Embryonic facial prominence (tissue), 1 donor: ENCODE data around the gene KIAA1549.

Experiments
- DNase-seq: peaks from one replicate; pipeline ENCODE4 v3.0.0-alpha.2; 2016; ENCODE audit errors: extremely low spot score

Gene KIAA1549

DNA sequence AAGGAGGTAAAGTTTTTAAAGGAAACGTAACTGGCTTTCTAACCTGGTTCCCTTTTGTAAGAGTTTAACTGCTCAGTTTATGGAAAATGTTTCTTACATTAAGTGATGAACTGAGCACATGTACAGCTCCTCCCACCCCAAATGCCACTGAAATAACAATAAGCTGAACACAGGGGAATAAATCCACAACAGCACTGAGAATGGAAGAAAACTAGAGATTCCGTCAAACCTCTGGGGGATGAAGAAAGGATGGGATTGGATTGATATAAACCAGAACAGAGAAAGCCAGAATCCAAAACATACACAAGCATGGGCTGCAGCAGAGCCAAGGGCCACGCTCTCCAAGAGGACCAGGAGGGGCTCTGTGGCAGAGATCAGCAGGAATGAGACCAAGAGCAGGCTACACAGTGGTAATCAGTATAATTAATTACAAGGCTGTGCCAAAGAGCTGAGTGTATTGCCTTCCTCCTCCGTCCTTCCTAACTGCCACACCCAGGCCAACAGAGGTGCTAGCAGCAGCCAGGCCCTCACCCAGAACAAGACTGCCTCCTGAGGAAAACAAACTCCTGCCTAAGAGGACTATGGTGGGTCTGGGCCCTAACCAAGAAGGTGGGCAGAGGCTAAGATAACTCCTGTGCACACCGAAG, 73.9 kb downstream of the KIAA1549 start:
- DNase-seq: no peak

DNA sequence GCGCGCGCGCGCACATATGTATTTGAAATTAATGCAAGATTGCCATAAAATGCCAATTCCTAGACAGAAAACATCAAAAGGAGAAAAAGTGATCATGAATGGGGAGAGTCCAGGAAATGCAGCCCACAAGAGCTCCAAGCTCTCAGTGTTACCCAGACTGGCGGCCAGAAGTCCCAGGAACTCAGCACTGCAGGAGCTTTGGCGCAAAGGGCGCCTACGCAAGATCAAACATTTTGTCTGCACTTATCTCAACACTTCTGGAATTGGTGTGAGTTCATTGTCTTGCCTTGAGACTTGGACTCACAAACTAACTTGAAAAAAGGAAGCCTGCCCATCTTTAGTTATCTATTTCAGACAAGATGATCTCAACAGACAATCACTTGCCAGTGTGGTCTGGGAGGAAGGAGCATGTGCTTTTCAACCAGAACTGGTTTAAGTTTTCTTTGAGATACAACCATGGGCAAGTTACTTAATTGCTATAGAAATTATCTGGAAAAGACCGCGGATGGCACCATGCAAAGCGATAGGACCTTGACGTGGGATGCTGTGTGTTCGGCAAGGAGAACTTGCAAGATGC, 77.2 kb downstream of the KIAA1549 start:
- DNase-seq: no peak

DNA sequence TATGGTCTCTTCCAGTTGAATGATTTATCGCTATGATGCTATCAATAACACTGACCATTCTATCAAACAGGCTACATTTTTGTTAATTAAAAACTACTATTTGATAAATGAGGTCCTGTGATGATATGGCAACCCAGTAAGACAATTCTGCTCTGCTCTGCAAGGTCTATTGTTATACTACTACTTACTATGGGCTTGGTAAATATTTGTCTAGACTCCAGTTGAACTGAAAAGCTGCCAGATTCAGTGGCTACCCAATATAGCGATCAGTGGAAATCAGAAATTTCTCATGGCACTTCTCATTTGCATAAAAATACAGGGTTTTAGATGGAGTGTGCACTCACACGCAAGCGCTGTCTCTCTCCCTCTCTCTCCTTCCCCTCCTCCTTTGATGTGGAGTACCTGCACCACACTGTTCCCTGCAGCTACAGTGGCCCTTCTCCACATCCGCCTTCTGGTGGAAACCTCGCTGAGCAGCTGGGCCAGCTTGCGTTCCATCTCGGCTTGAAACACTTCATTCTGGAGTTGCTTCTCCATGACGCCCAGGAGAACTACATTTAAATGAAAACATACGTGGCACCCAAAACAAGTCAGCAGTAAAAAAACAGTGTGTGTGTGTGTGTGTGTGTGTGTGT, 77.9 kb downstream of the KIAA1549 start:
- DNase-seq: no peak

DNA sequence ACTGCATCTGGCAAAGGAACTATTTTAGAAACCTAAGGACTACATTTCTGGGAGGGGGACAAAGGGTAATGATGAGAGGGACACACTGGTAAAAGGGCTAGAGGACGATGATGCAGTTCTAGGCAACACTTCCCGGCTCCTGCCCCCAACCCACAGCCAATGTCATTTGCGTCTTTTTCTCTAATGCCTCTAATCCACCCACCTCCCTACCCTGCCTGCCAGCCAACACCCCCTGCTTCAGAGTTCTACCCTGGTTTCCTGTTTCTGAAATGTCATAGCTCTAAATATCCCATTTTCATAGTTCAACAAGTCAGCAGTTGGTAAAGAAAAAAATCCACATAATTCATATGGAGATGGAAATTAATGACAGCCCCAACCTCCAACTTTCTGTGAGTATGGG, 79.0 kb downstream of the KIAA1549 start:
- no peak for DNase-seq

DNA sequence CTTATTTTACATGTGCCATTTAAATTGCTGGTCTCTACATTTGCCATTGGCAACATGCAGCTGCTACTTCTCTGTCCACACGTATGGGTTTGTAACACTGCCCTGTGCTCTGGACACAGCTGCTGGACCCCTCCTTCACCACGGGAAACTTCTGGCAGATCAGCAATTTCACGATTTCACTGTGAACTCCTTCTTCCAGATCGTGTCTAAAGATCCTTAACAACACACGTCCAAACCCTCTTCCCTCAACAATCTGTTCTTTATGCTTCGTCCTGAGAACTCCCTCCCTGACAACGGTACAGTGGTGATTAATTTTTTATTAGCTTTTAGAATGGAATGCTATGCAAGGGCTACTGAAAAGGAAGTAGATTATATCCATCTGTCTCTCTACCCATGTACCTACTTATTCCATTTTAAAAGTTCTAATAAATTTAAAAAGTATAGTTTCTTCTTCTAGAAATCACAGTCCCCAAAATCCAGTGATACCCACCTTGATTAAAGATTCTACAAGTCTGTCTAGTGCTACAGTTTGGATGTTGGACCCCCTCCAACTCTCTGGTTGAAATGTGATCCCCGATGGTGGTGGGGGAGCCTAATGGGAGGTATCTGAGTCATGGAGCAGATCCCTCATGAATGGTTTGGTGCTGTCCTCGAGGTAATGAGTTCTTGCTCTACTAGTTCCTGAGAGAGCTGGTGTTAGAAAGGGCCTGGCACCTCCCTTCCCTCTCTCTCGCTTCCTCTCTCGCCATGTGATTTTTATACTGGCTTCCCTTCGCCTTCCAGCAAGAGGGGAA, 81.0 kb downstream of the KIAA1549 start:
- DNase-seq: no peak

DNA sequence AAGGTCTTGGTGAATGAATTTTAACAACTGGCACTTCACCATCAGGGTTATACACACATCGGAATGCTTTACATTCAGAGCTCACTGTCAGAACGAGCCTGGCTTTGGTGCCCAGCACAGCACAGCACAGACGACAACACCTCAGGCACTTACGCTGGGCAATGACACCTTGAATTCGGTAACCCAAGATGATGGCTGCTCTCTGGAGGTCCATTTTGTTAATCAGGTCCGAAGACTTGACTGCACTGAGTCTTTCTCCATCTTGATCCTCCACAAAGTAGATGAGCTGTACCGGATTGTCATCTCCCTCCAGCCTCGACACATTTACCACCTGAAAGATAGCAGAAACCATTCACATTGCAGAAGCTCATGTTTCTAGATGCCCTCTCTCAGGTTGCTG, 82.4 kb downstream of the KIAA1549 start:
- DNase-seq: no peak

DNA sequence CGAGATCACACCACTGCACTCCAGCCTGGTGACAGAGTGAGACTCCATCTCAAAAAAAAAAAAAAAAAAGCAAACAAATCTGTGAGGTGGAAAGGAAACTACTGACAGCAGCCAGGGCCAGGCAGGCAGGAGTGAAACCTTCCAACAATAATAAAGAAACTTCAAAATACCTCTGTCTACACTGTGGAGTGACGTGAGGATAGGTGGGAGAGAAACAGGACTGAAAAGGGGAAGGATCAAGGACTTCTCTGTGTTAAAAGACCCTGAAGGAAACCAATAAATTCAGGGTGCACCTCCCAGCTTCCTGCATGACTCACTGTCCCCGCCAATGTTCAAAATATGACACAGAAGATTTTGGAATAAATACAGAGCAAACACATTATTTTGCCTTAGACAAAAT, 82.9 kb downstream of the KIAA1549 start:
- DNase-seq: no peak

DNA sequence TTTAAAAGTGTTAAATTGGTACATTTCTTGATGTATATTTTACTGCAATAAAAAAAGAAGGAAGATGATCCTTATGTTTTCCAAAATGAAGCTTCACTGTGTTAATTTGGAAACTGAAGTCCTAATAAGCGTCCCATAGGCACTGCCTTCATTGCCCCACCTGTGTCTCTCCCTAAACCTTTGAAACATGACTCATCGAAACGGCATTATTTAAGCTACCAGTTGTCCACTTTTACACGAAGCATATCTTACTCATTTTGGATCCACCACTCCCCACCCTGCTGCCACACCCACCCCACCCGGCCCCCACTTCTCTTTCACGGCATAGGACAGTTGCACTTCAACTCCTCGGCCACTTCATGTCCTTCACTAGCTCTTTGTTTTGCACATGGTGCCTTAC, 85.5 kb downstream of the KIAA1549 start:
- DNase-seq: no peak

DNA sequence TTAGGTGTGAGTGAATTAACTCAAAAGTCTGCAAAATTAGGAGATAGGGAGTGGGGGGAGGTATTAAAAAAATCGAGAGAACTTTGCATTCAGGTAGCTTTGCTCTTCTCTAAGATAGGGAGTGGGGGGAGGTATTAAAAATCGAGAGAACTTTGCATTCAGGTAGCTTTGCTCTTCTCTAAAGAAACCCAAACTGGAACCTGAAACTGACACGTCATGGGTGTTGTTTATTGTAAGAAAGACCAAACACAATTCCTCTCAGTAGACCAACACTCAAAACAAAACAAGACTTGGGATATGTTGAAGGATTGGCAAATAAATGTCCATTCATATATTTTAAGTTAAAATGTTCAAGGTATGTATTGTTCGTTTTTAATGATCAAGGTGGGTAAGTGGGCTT, 87.9 kb downstream of the KIAA1549 start:
- DNase-seq: no peak

DNA sequence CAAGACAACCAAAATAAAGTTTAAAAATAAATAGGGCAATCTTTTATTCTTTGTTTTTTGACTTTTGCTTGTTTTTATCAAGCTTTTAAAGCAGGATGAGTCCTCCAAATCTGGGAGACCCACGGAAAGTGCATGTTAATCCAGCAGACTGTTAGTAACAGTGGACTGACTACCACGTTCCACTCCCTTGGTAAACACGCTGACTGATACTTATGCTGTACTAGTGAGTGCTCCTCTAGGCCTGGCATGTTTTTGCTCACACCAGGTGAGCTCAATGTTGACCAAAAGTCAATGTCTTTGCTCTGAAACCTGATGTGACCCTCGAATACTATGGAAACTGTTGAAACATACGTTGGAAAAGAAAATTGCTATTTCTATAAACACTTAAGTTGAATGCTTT, 88.4 kb downstream of the KIAA1549 start:
- no peak for DNase-seq

DNA sequence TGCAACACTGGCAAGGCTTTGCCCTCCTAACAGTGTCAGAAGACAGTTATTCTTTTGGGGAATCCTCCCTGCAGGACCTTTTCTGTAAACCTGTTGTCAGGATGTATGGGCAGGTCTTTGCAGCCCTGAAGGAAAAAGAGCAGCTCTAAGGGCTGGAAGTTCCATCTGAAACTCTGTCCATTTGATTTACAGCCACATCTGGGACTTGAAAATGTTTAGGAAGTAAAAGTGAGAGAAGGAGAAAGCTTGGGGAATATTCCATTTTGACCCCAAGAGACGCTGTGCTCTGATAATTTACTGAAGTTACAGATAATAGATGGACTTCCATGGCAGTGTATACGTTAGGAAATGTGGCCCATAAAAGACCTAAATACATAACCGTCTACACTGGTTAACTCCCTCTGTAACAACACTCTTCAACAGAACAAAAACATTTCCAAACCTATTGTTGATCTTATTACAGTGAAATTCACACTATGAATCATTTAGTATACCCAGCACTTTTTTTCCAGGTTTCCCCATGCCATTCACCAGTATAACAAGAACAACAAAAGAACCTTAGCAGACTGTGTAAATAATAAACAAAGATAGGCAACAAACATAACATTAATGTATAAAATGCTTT, 89.1 kb downstream of the KIAA1549 start:
- DNase-seq: no peak

DNA sequence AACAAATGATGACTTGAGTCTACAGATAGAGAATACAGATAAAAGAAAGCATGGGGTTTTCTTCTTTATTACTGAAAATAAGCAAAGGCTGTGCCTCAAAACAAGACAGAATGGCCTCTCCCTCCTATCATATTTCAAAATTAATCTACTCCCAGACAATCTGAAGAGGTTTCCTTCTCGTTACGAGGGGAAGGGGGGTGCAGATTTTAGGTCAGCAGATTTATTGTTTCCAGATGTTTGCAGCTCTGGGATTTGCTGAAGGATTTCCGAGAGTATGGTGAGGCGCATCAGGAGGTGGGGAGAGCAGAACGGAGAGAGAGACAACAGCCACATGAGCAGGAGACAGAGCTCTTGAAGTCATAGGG, 89.8 kb downstream of the KIAA1549 start:
- peak; percentile 27 for DNase-seq

DNA sequence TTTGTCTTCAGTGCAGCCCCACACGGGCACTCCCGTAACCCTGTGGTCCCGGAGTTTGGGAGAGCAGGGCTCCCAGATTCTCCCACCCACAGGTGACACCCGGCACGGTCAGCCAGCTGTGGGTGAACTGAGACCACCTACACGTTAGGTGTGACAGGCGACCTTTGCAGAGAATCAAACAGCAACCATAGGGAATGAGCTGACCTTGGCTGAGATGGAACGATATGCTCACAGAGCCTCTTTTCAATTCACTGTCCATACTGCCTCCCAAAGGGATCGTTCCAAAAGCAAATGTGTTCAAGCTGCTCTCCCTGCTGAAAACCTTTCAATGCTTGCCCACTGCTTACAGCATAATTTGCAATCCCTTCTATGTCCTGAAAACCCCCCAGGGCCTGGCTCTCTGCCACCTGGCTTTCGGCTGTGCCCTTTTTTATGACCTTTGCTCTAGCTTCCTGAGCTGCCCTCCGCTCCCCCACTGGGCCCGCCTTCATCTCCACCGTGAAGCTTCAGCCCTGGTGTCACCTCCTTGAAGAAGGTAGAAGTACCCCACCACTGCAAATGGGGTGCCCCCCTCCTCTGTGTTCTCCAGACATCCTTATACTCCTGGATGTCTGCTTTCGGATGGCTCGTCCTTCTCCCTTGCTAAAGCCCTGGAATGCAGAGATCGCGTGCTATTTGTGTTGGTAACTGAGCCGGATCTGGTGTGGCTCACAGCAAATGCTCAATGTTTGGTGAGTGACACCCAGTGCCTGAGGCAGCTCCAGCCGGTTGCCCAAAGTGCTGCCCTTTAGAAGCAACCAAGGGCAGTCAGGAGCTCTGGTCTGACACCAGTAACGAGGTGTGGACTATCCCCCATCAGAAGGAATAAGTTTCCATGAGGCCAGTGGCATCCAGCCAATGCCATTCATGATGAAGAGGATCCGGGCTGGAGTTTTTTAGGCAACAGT, 90.4 kb downstream of the KIAA1549 start:
- no peak for DNase-seq

DNA sequence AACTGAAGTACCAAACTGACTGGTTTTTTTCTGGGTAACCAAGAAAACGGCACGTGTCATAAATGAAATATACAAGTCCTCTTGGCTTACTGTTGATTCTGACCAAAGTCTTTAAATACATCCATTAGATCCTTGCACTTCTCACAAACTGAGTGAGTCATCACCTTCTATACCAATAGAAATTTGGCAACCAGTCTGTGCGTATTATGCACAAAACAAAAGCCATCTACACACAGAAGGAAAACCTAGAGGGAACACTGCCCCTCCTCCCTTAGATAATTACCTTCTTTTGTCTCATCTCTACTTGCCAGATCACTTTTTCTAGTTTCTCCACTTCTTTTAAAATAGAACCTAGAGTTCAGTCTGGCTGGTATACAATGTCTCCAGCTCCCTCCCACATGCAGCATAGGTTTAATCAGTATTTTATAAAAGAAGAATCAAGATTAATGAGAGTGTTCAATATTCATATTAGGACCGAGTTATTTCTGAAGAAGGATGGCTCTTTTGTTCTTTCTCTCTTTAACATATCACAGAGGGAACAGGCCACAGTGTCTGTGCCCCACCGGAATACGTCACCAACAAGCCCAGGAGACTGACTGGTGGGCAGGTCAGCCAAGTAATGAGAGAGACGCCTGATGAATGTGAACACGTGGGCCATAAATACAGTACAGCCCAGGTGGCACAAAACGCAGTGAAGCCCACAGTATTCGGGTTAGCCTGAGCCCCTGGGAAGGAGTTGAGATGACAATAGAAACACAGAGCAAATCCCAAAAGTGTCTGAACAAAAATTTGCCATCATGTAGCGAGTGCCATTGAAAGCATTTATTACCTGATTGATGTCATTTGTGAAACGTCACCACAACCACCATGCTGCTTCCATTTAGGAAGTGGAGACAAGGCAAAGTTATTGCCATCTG, 91.3 kb downstream of the KIAA1549 start:
- no peak for DNase-seq

DNA sequence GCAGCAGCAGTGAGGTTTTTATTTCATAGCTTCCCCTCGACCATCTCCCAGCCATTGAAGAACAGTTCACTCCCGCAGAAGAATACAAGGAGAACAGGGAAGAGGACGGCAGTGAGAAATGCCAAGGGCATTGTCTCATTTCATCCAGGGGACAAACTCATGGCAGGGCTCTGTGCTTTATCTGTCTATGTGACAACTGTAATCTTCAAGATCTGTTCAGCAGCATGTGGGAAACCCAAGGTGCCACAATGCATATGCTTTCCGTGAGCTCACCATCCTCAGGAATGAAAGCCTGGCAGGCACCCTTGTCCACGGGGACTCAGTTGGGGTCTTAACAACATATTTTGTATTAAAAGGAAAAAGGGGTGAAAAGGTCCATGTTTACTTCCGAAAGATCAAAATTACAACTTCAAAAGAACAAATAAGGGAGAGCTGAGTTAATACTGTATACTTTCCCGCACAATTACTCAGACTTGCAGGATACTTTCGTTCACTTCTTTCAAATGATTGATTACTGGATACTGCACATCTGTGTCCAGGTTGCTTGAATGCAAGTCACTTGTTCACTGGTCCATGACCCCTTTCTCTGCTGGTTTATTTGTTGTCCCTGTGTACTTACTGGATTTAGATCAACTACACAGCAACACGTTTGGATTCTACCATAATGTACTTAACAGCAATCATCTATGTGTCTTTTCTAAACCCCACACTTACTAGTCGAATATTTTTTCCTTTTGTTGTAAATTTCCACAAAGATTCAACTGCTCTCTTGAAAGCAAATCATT, 93.1 kb downstream of the KIAA1549 start:
- no peak for DNase-seq

DNA sequence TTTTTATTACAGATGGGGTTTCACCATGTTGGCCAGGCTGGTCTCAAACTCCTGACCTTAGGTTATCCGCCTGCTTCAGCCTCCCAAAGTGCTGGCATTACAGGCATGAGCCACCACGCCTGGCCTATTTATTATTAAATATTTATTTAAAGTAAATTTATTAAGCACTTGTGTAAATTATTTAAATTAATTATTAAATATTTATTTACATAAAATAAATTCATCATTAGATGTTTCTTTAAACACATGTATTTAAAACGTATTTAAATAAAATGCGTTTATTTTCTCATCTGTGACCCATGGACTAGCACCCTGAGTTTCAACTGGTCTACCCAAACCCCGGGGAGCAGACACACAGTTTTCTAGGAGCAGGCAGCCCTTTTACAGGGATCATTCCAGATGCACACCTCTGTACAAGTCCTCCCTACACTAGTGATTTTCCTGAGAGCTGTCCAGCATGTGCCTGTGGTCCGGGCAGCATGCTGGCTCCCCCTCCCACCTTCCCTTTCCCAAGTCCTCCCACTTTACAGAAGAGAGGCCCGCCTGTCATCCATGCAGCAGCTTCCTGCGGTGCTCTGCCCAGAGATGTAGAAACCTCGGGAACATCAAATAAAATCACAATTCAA, 94.0 kb downstream of the KIAA1549 start:
- DNase-seq: no peak

DNA sequence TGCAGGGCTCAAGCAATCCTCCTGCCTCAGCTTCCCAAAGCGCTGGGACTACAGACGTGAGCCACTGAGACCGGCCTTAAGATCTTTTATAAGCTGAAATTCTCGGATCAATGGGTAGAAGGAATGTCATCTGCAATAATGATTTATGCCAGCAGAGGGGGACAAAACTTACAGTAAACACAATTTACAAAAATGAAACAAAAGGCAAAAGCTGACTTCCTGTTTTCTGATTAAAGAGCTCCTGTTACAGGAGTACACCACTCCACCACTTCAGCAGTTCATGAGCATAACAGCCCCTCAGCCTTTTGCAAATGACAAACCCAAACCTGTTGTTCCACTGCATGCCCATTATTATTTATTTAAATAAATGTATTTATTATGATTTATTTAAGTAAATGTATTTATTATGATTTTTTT, 94.7 kb downstream of the KIAA1549 start:
- DNase-seq: peak; percentile 15

DNA sequence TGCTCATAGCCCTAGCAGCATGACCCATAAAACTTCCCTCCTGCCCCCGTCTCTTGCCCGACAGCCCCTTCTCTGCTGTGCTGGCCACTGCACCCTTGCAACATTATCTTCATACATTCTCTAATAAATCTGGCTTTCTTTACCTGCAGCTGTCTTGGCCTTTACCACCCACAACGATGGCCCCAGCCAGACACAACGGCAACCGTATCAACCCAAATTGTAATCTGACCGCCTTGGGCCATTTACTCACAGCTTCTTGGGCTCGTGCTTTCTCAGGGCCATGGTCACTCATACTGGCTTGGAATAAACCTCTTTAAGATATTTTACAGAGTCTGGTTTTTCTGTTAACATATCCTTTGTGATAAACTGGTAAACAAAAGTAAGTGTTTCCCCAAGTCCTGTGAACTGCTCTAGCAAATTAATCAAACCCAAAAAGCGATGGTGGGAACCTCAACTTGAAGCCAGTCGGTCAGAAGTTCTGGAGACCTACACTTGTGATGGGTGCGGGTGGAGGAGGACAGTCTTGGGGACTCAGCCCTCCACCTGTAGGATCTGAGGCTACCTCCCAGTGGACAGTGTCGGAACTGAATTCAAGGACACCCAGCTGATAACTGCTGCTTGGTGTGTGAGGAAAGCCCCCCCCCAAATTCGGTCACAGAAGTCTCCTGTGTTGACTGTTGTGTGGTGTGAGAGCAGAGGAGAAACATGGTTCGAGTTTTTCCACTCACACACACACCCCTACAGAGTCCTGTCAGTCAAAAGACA, 95.6 kb downstream of the KIAA1549 start:
- no peak for DNase-seq
